OCI-LY7 (cell line): ENCODE results near the gene HSF2BP.

Experiments used
- CTCF ChIP-seq: fragments of 200-600 bp; sonication (generic); conservative IDR thresholded peaks from 2 replicates; pipeline ENCODE4 v1.5.1; 2014; ENCODE audit warnings: mild to moderate bottlenecking, antibody characterized with exemption, low read length, moderate library complexity, mixed read lengths
- EZH2phosphoT487 ChIP-seq: fragments of 200-600 bp; sonication (generic); IDR thresholded peaks from 2 replicates; pipeline ENCODE4 v1.6.1; 2018; ENCODE audit warnings: low read depth, borderline replicate concordance, mild to moderate bottlenecking, mixed run types, antibody characterized with exemption, low read length, moderate library complexity, mixed read lengths

GRCh38 chr21:43572446-43572845 lies 86.8 kb downstream of the HSF2BP start:
- TF ChIP-seq CTCF (no peak), EZH2phosphoT487 (no peak)
